ENCODE measurements around the gene SLC26A4.

The SLC26A4 gene

DNA sequence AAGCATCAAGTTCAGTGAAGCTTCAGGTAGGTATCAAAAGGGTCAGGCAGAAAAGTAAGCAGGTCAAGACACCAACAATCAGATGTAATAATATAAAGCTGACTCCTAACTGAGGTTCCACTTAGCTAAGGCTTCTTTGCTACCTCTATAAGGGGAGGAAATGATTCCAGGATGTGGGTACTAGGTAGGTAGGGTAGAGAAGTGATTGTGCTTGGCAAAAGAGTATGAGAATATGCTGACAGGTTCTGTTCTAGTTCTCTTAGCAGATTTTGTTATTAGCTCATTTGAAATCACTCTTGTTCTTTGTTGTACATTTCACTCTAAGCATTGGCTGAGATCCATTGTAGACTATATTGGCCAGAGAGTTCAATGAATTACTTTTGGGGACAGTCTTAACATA is 42.6 kb downstream of the SLC26A4 start:
- DNase-seq = no peak
- Histone ChIP-seq H3K4me1 (ENCODE audit: control extremely low read depth in 1 of 4, control insufficient read depth in 4 of 4, insufficient read depth in 4 of 4, low read length in 3 of 4) (no peaks in the 10 kb centered on the region), H3K27me3 (replicated peaks in 2 of 5; ENCODE audit: control insufficient read depth in 4 of 5, insufficient read depth in 5 of 5, low read length in 4 of 5) (no peaks in the 10 kb centered on the region), H3K4me3 (ENCODE audit: control insufficient read depth in 1 of 7, extremely low read depth in 1 of 7, insufficient read depth in 4 of 7, low read depth in 2 of 7, low read length in 6 of 7) (no peak overlapping the region), H3K36me3 (ENCODE audit: control insufficient read depth in 4 of 4, insufficient read depth in 4 of 4, low read length in 3 of 4) (no peaks in the 10 kb centered on the region), H3K9me3 (ENCODE audit: control extremely low read depth in 1 of 5, control insufficient read depth in 4 of 5, insufficient read depth in 2 of 5, low read depth in 1 of 5, low read length in 4 of 5) (no peaks in the 10 kb centered on the region), H3K27ac (ENCODE audit: insufficient read depth in 1 of 2, low read depth in 1 of 2, low read length in 2 of 2, poor library complexity in 1 of 2, severe bottlenecking in 2 of 2) (no peak overlapping the region)
- POLR2A ChIA-PET = no interaction called here
- CTCF ChIA-PET = interaction anchor here (1.0 kb wide), 1 partner anchor 10 kb away, joined by 3 read pairs; no protein-coding TSS in a partner anchor

DNA sequence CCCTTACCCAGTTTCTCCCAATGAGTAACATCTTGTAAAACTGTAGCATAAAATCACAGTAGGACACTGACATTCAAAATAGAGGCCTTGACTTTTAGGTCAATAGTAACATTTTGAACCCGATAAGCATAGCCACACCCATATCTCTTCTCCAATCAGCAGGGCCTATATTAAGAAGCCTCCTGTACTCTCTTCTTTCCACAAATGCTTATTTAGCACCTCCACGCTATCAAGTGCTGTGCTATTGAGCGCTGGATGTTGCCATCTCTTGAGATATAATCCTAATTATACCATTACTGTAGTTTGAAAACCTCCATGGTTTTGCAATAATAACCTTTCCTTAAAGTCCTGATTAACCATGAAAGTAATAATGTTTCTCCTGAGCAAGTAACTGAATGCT is 43.2 kb downstream of the SLC26A4 start:
- 92% methylated on average over 1 of the region's 3 CpGs for WGBS (ENCODE audit: insufficient coverage)
- no peaks in the 10 kb centered on the region for H3K36me3 ChIP-seq (ENCODE audit: control insufficient read depth in 4 of 4, insufficient read depth in 4 of 4, low read length in 3 of 4)
- H3K4me3 ChIP-seq (ENCODE audit: control insufficient read depth in 1 of 7, extremely low read depth in 1 of 7, insufficient read depth in 4 of 7, low read depth in 2 of 7, low read length in 6 of 7) = no peak overlapping the region
- H3K4me1 ChIP-seq (ENCODE audit: control extremely low read depth in 1 of 4, control insufficient read depth in 4 of 4, insufficient read depth in 4 of 4, low read length in 3 of 4) = no peaks in the 10 kb centered on the region
- DNase-seq = no peak
- CTCF ChIA-PET = interaction anchor here (1.0 kb wide), 1 partner anchor 11 kb away, joined by 3 read pairs; no protein-coding TSS in a partner anchor
- POLR2A ChIA-PET = no interaction called here
- no peaks in the 10 kb centered on the region for H3K27me3 ChIP-seq (replicated peaks in 2 of 5; ENCODE audit: control insufficient read depth in 4 of 5, insufficient read depth in 5 of 5, low read length in 4 of 5)
- H3K27ac ChIP-seq (ENCODE audit: insufficient read depth in 1 of 2, low read depth in 1 of 2, low read length in 2 of 2, poor library complexity in 1 of 2, severe bottlenecking in 2 of 2) = no peak overlapping the region
- H3K9me3 ChIP-seq (ENCODE audit: control extremely low read depth in 1 of 5, control insufficient read depth in 4 of 5, insufficient read depth in 2 of 5, low read depth in 1 of 5, low read length in 4 of 5) = no peaks in the 10 kb centered on the region

- H3K9me3 ChIP-seq (ENCODE audit: control extremely low read depth in 1 of 5, control insufficient read depth in 4 of 5, insufficient read depth in 2 of 5, low read depth in 1 of 5, low read length in 4 of 5) = no peaks in the 10 kb centered on the region
- CTCF ChIA-PET = interaction anchor here (0.9 to 1.4 kb wide), 2 partner anchors 10 to 11 kb away, joined by 3 to 4 read pairs; no protein-coding TSS in a partner anchor
- POLR2A ChIA-PET = interaction anchor here (0.7 kb wide), 1 partner anchor 17 kb away, joined by 3 read pairs; no protein-coding TSS in a partner anchor
Measured at GRCh38 chr7:107708956-107709355, 48.3 kb downstream of the SLC26A4 start.

GRCh38 chr7:107711301-107711700 is 50.7 kb downstream of the SLC26A4 start:
- ChIA-PET POLR2A (no interaction called here), CTCF (interaction anchor here (0.9 to 1.6 kb wide), 4 partner anchors 13 to 32 kb away, joined by 3 to 5 read pairs (median 4); partner anchors contain the start of gene CBLL1)
- no CpG with 5 or more reads among the region's 1 CpG for whole genome bisulfite sequencing (ENCODE audit: insufficient coverage)
- Histone ChIP-seq H3K27ac (ENCODE audit: insufficient read depth in 1 of 2, low read depth in 1 of 2, low read length in 2 of 2, poor library complexity in 1 of 2, severe bottlenecking in 2 of 2) (no peak overlapping the region), H3K9me3 (ENCODE audit: control extremely low read depth in 1 of 5, control insufficient read depth in 4 of 5, insufficient read depth in 2 of 5, low read depth in 1 of 5, low read length in 4 of 5) (no peaks in the 10 kb centered on the region), H3K4me3 (ENCODE audit: control insufficient read depth in 1 of 7, extremely low read depth in 1 of 7, insufficient read depth in 4 of 7, low read depth in 2 of 7, low read length in 6 of 7) (no peak overlapping the region), H3K27me3 (replicated peaks in 2 of 5; ENCODE audit: control insufficient read depth in 4 of 5, insufficient read depth in 5 of 5, low read length in 4 of 5) (no peaks in the 10 kb centered on the region), H3K4me1 (ENCODE audit: control extremely low read depth in 1 of 4, control insufficient read depth in 4 of 4, insufficient read depth in 4 of 4, low read length in 3 of 4) (no peaks in the 10 kb centered on the region), H3K36me3 (ENCODE audit: control insufficient read depth in 4 of 4, insufficient read depth in 4 of 4, low read length in 3 of 4) (no peaks in the 10 kb centered on the region)
- no peak for DNase-seq

More at GRCh38 chr7:107708956-107709355, 48.3 kb downstream of the SLC26A4 start:
- 100% methylated on average over 2 of the region's 2 CpGs for WGBS (ENCODE audit: insufficient coverage)
- DNase-seq = no peak
- Histone ChIP-seq H3K4me1 (ENCODE audit: control extremely low read depth in 1 of 4, control insufficient read depth in 4 of 4, insufficient read depth in 4 of 4, low read length in 3 of 4) (no peaks in the 10 kb centered on the region), H3K4me3 (ENCODE audit: control insufficient read depth in 1 of 7, extremely low read depth in 1 of 7, insufficient read depth in 4 of 7, low read depth in 2 of 7, low read length in 6 of 7) (no peak overlapping the region), H3K27ac (ENCODE audit: insufficient read depth in 1 of 2, low read depth in 1 of 2, low read length in 2 of 2, poor library complexity in 1 of 2, severe bottlenecking in 2 of 2) (no peak overlapping the region), H3K36me3 (ENCODE audit: control insufficient read depth in 4 of 4, insufficient read depth in 4 of 4, low read length in 3 of 4) (no peaks in the 10 kb centered on the region), H3K27me3 (replicated peaks in 2 of 5; ENCODE audit: control insufficient read depth in 4 of 5, insufficient read depth in 5 of 5, low read length in 4 of 5) (no peaks in the 10 kb centered on the region)

DNA sequence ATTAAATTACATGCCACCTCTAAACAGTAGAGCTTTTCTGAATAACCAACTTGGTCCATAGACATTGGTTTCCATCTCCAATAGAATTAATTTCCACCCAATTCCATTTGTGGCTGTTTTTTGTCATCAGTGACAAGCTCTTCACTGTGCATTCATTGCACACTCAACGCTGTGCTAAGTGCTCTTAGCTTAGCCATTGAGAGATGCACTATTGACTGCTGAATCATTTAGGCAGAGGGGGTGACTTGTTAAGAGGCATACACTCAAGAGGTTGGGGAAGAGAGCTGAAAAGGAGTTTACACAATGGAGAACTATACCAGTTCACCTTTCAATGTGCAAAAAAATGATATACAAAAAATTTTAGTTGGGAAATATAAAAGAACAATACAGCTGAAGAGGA is 51.4 kb downstream of the SLC26A4 start:
- H3K27me3 ChIP-seq (replicated peaks in 2 of 5; ENCODE audit: control insufficient read depth in 4 of 5, insufficient read depth in 5 of 5, low read length in 4 of 5) = no peaks in the 10 kb centered on the region
- no peak overlapping the region for H3K27ac ChIP-seq (ENCODE audit: insufficient read depth in 1 of 2, low read depth in 1 of 2, low read length in 2 of 2, poor library complexity in 1 of 2, severe bottlenecking in 2 of 2)
- H3K4me1 ChIP-seq (ENCODE audit: control extremely low read depth in 1 of 4, control insufficient read depth in 4 of 4, insufficient read depth in 4 of 4, low read length in 3 of 4) = no peaks in the 10 kb centered on the region
- H3K36me3 ChIP-seq (ENCODE audit: control insufficient read depth in 4 of 4, insufficient read depth in 4 of 4, low read length in 3 of 4) = no peaks in the 10 kb centered on the region
- 80% methylated on average over 1 of the region's 1 CpG for WGBS (ENCODE audit: insufficient coverage)
- DNase-seq = no peak
- ChIA-PET POLR2A (no interaction called here), CTCF (interaction anchor here (0.6 to 1.6 kb wide), 4 partner anchors 15 to 31 kb away, joined by 3 to 5 read pairs (median 4); partner anchors contain the start of gene CBLL1)
- H3K4me3 ChIP-seq (ENCODE audit: control insufficient read depth in 1 of 7, extremely low read depth in 1 of 7, insufficient read depth in 4 of 7, low read depth in 2 of 7, low read length in 6 of 7) = no peak overlapping the region
- no peaks in the 10 kb centered on the region for H3K9me3 ChIP-seq (ENCODE audit: control extremely low read depth in 1 of 5, control insufficient read depth in 4 of 5, insufficient read depth in 2 of 5, low read depth in 1 of 5, low read length in 4 of 5)

- no peak overlapping the region for H3K4me3 ChIP-seq (ENCODE audit: control insufficient read depth in 1 of 7, extremely low read depth in 1 of 7, insufficient read depth in 4 of 7, low read depth in 2 of 7, low read length in 6 of 7)
- no peaks in the 10 kb centered on the region for H3K9me3 ChIP-seq (ENCODE audit: control extremely low read depth in 1 of 5, control insufficient read depth in 4 of 5, insufficient read depth in 2 of 5, low read depth in 1 of 5, low read length in 4 of 5)
- no peak for DNase-seq
- no peaks in the 10 kb centered on the region for H3K4me1 ChIP-seq (ENCODE audit: control extremely low read depth in 1 of 4, control insufficient read depth in 4 of 4, insufficient read depth in 4 of 4, low read length in 3 of 4)
- POLR2A ChIA-PET = no interaction called here
- no CpG with 5 or more reads among the region's 1 CpG for WGBS (ENCODE audit: insufficient coverage)
- CTCF ChIA-PET = interaction anchor here (0.8 to 1.6 kb wide), 4 partner anchors 10 to 30 kb away, joined by 3 to 5 read pairs (median 4); partner anchors contain the start of gene CBLL1
- H3K27ac ChIP-seq (ENCODE audit: insufficient read depth in 1 of 2, low read depth in 1 of 2, low read length in 2 of 2, poor library complexity in 1 of 2, severe bottlenecking in 2 of 2) = no peak overlapping the region
- no peaks in the 10 kb centered on the region for H3K36me3 ChIP-seq (ENCODE audit: control insufficient read depth in 4 of 4, insufficient read depth in 4 of 4, low read length in 3 of 4)
- H3K27me3 ChIP-seq (replicated peaks in 2 of 5; ENCODE audit: control insufficient read depth in 4 of 5, insufficient read depth in 5 of 5, low read length in 4 of 5) = no peaks in the 10 kb centered on the region
Measured at GRCh38 chr7:107712896-107713295, 52.3 kb downstream of the SLC26A4 start.

DNA sequence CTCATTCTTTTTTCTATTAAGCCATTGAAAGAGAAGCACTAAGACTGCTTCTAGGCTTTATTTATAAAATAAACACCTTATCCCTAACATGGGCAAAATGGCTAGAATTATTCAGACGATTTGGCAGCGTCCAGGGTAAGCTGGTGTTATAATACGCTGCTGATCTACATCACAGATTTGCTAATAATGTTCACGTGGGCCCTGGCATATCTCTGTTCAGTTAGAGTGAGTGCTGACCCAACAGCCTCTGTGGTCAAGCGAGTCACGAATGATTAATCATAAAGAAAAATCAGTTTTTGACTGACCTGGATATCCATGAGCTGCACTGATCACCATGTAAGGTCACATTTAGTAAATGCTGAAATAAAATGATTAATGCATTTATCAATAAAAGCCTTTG is 54.9 kb downstream of the SLC26A4 start:
- ChIA-PET CTCF (no interaction called here), POLR2A (no interaction called here)
- Histone ChIP-seq H3K36me3 (ENCODE audit: control insufficient read depth in 4 of 4, insufficient read depth in 4 of 4, low read length in 3 of 4) (no peaks in the 10 kb centered on the region), H3K27ac (ENCODE audit: insufficient read depth in 1 of 2, low read depth in 1 of 2, low read length in 2 of 2, poor library complexity in 1 of 2, severe bottlenecking in 2 of 2) (no peak overlapping the region), H3K27me3 (replicated peaks in 2 of 5; ENCODE audit: control insufficient read depth in 4 of 5, insufficient read depth in 5 of 5, low read length in 4 of 5) (no peaks in the 10 kb centered on the region), H3K4me1 (ENCODE audit: control extremely low read depth in 1 of 4, control insufficient read depth in 4 of 4, insufficient read depth in 4 of 4, low read length in 3 of 4) (no peaks in the 10 kb centered on the region), H3K9me3 (ENCODE audit: control extremely low read depth in 1 of 5, control insufficient read depth in 4 of 5, insufficient read depth in 2 of 5, low read depth in 1 of 5, low read length in 4 of 5) (no peaks in the 10 kb centered on the region), H3K4me3 (ENCODE audit: control insufficient read depth in 1 of 7, extremely low read depth in 1 of 7, insufficient read depth in 4 of 7, low read depth in 2 of 7, low read length in 6 of 7) (no peak overlapping the region)
- WGBS (ENCODE audit: insufficient coverage) = 99% methylated on average over 6 of the region's 6 CpGs
- no peak for DNase-seq
